ENCODE measurements around the gene DNAJC4.

DNA sequence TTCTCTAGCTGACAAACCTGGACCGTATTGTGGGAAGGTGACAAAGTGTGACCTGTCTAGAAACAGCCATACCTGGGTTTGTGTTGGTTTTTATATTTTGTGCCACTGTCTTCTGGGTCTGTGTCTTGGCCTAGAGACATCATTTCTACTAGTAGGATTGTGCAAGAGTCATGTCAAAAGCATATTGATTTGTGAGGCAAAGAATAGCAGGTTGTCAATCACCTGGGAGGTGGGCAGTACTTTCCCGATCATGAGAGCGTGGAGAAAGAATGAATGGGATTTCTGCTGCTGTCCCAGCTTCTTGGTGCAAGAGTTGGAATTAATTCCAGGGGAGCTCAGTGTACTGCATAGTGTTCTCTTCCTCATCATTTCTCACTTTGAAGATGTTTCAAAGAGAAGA lies 28.8 kb upstream of the DNAJC4 start:
- TF ChIP-seq, protein P1, sequence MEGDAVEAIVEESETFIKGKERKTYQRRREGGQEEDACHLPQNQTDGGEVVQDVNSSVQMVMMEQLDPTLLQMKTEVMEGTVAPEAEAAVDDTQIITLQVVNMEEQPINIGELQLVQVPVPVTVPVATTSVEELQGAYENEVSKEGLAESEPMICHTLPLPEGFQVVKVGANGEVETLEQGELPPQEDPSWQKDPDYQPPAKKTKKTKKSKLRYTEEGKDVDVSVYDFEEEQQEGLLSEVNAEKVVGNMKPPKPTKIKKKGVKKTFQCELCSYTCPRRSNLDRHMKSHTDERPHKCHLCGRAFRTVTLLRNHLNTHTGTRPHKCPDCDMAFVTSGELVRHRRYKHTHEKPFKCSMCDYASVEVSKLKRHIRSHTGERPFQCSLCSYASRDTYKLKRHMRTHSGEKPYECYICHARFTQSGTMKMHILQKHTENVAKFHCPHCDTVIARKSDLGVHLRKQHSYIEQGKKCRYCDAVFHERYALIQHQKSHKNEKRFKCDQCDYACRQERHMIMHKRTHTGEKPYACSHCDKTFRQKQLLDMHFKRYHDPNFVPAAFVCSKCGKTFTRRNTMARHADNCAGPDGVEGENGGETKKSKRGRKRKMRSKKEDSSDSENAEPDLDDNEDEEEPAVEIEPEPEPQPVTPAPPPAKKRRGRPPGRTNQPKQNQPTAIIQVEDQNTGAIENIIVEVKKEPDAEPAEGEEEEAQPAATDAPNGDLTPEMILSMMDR (IDR thresholded peaks at IDR 0.05): no peak
- TF ChIP-seq POLR2AphosphoS5 (IDR thresholded peaks at IDR 0.05): no peak
- no peak for TF ChIP-seq POLR2A (IDR thresholded peaks at IDR 0.05)

Measured in transverse colon (tissue), 4 donors.